Measurements from ENCODE around the gene PPEF2. TPM values are rescaled to one million over a fixed set of nuclear protein-coding genes. Genes with fewer than 3 reads are reported as not detected.

PPEF2 gene
- total and polyA plus RNA-seq, 2 experiments from 2014 or later: not detected

DNA sequence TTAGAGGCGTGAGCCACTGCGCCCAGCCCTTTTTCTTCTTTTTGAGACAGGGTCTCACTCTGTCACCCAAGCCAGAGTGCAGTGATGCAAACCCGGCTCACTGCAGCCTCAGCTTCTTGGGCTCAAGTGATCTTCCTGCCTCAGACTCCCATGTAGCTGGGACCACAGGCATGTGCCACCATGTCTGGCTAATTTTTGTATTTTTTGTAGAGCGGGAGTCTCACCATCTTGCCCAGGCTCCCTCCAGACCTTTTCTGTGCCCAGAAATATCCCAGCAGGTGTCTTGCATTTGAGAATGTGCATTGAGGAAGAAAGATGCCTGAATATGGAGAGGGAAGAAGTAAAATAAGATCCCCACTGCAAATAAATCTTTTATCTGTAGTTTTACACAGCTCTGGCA is 58.7 kb downstream of the PPEF2 start:
- Histone ChIP-seq H3K27ac (peak overlapping the region; percentile 66), H3K9me3 (ENCODE audit: low read depth) (no peaks in the 10 kb centered on the region), H3K4me1 (ENCODE audit: insufficient read depth) (peaks cover 28% of the 10 kb centered on the region), H3K79me2 (ENCODE audit: insufficient read depth) (no peaks in the 10 kb centered on the region), H4K20me1 (ENCODE audit: insufficient read depth) (no peaks in the 10 kb centered on the region), H3K36me3 (ENCODE audit: low read depth) (no peaks in the 10 kb centered on the region), H3K4me3 (peak overlapping the region; percentile 38), H3K9ac (peak overlapping the region; percentile 38), H3K27me3 (replicated peaks; ENCODE audit: insufficient read depth) (no peaks in the 10 kb centered on the region), H3K4me2 (ENCODE audit: unreplicated experiment) (peak overlapping the region; percentile 37), H3K9me2 (ENCODE audit: insufficient read depth) (no peaks in the 10 kb centered on the region), H2AFZ (peak overlapping the region; percentile 43), H3F3A (ENCODE audit: insufficient read depth) (peaks cover 18% of the 10 kb centered on the region)
- in situ Hi-C loops (cut with MboI): no loop called here
- WGBS, 2 experiments (ENCODE audit: low coverage in 1 of 2, low lambda C conversion rate in 2 of 2, missing lambda C conversion rate in 2 of 2): 44 to 71% methylated on average over 4 of the region's 4 CpGs
- TF ChIP-seq EZH2 (IDR thresholded peaks at IDR 0.05; ENCODE audit: insufficient read depth, poor library complexity, severe bottlenecking) (no peak), EZH2phosphoT487 (IDR thresholded peaks at IDR 0.05; ENCODE audit: insufficient read depth, low read depth) (no peak)
- no peak for DNase-seq

DNA sequence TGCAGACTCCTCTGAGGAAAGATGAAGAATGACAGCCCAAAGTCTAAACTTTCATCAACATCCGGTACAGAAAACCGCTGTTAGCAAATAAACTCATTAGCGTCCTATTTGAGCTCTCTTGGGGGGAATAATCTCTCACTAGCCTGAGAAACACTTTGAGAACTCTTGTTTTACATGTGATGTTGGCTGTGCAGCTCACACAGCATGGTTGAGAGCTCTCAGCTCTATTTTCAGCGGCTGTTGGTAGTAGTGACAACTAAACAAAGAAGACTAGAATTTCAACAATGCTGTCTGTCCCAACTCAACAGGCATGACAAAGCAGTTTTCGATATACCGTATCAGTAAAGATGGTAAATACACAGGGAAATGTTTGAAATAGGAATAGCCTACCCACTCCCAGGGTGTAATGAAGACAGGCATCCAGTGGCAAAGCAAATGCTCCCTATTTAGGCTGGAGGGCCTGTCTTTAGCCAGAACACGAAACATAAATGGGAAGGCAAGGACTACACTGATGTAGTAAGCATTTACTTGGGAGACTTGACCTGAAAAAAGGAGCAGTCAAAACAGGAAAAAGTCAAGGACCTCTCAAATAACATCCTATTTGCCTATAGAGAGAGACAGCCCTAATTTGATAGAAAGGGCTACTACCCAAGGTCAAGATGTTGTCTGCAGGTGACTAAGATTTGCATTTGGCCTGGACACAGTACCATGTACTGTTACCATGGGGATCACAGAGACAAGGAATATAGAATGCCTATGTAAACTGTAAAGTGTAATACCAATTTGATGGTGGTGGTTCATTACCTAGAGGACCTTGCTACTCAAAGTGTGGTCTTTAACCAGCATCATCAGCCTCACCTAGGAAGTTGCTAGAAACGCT is 60.4 kb downstream of the PPEF2 start:
- in situ Hi-C loops (cut with MboI): no loop called here
- Histone ChIP-seq H3K4me3 (no peak overlapping the region), H3K27ac (no peak overlapping the region), H3K79me2 (ENCODE audit: insufficient read depth) (no peaks in the 10 kb centered on the region), H4K20me1 (ENCODE audit: insufficient read depth) (no peaks in the 10 kb centered on the region), H3F3A (ENCODE audit: insufficient read depth) (peaks cover 15% of the 10 kb centered on the region), H2AFZ (peak overlapping the region; percentile 5; the same call in 1 of the 2 replicates), H3K36me3 (ENCODE audit: low read depth) (no peaks in the 10 kb centered on the region), H3K27me3 (replicated peaks; ENCODE audit: insufficient read depth) (no peaks in the 10 kb centered on the region), H3K9me3 (ENCODE audit: low read depth) (no peaks in the 10 kb centered on the region), H3K9ac (no peak overlapping the region), H3K4me1 (ENCODE audit: insufficient read depth) (peaks cover 16% of the 10 kb centered on the region), H3K9me2 (ENCODE audit: insufficient read depth) (no peaks in the 10 kb centered on the region), H3K4me2 (ENCODE audit: unreplicated experiment) (no peak overlapping the region)
- WGBS, 2 experiments (ENCODE audit: low coverage in 1 of 2, low lambda C conversion rate in 2 of 2, missing lambda C conversion rate in 2 of 2): 86 to 88% methylated on average over 8 of the region's 8 CpGs
- TF ChIP-seq EZH2phosphoT487 (IDR thresholded peaks at IDR 0.05; ENCODE audit: insufficient read depth, low read depth) (no peak), EZH2 (IDR thresholded peaks at IDR 0.05; ENCODE audit: insufficient read depth, poor library complexity, severe bottlenecking) (no peak)
- DNase-seq: no peak

DNA sequence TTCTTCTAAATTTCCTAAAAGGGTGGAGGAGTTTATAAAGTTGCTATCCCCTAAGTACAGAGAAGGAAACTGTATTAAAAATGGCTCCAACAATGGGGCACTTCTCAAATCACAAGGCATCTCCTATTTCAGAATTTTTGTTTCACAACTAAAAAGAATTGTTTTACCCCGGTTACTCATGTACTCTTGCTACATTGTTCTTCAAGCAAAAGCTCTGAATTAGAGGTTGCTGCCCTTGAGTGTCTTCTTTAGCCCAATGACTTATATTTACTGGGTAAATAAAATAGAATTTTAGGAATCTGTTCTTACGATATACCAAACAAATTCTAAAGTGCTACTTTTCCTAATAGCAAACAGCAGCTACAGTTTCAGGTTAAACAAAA is 67.5 kb downstream of the PPEF2 start:
- no peak overlapping the region for H2AFZ ChIP-seq
- H3K4me3 ChIP-seq: no peak overlapping the region
- no peak for DNase-seq
- H3K9ac ChIP-seq: no peak overlapping the region
- no peaks in the 10 kb centered on the region; the same call in 1 of the 2 replicates for H3K4me1 ChIP-seq (ENCODE audit: insufficient read depth)
- H3K9me3 ChIP-seq (ENCODE audit: low read depth): no peaks in the 10 kb centered on the region
- H3K36me3 ChIP-seq (ENCODE audit: low read depth): no peaks in the 10 kb centered on the region
- H3K27ac ChIP-seq: no peak overlapping the region
- H3K79me2 ChIP-seq (ENCODE audit: insufficient read depth): no peaks in the 10 kb centered on the region
- H3F3A ChIP-seq (ENCODE audit: insufficient read depth): no peaks in the 10 kb centered on the region
- H3K4me2 ChIP-seq (ENCODE audit: unreplicated experiment): no peak overlapping the region
- WGBS, 2 experiments (ENCODE audit: low coverage in 1 of 2, low lambda C conversion rate in 2 of 2, missing lambda C conversion rate in 2 of 2): 68 to 85% methylated on average over 2 of the region's 2 CpGs
- no peaks in the 10 kb centered on the region for H3K9me2 ChIP-seq (ENCODE audit: insufficient read depth)
- in situ Hi-C loops (cut with MboI): no loop called here
- TF ChIP-seq EZH2phosphoT487 (IDR thresholded peaks at IDR 0.05; ENCODE audit: insufficient read depth, low read depth): no peak
- TF ChIP-seq EZH2 (IDR thresholded peaks at IDR 0.05; ENCODE audit: insufficient read depth, poor library complexity, severe bottlenecking): no peak
- H3K27me3 ChIP-seq (replicated peaks; ENCODE audit: insufficient read depth): no peaks in the 10 kb centered on the region
- H4K20me1 ChIP-seq (ENCODE audit: insufficient read depth): no peaks in the 10 kb centered on the region

DNA sequence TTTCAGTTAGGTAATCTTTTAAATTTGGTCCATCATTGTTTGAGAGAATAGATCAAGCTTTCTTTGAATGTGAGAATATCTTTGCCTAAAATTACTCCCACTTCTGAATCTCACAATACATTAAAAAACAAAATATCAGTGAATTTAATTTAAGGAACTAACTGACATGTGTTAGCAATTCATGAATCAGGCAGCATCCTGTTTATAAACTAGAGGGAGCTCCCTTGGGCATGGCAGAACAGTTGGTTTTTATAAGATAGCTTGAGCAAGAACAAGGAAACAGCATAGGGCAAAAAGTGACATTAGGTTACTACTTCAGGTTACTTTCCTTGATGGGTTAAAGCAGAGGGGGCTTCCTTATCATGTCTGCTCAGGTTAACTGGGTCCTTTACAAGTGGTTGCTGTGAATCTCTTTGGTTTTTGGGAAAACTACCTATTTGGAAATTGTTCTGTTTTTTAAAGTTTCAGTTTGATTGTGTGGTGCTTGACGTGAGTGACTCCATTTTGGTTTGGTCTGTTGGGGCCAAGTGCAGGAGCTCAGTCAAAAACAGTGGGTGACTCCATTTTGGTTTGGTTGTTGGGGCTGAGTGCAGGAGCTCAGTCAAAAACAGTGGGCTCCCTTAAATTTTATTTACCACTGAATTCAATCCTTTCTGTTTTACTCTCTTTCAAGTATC is 68.0 kb downstream of the PPEF2 start:
- Histone ChIP-seq H3K36me3 (ENCODE audit: low read depth) (no peaks in the 10 kb centered on the region), H3K27ac (no peak overlapping the region), H4K20me1 (ENCODE audit: insufficient read depth) (no peaks in the 10 kb centered on the region), H3K9me2 (ENCODE audit: insufficient read depth) (no peaks in the 10 kb centered on the region), H3K4me1 (ENCODE audit: insufficient read depth) (no peaks in the 10 kb centered on the region; the same call in 1 of the 2 replicates), H3K9me3 (ENCODE audit: low read depth) (no peaks in the 10 kb centered on the region), H3K27me3 (replicated peaks; ENCODE audit: insufficient read depth) (no peaks in the 10 kb centered on the region), H3K4me2 (ENCODE audit: unreplicated experiment) (no peak overlapping the region), H2AFZ (no peak overlapping the region), H3K4me3 (no peak overlapping the region), H3F3A (ENCODE audit: insufficient read depth) (no peaks in the 10 kb centered on the region), H3K9ac (no peak overlapping the region), H3K79me2 (ENCODE audit: insufficient read depth) (no peaks in the 10 kb centered on the region)
- in situ Hi-C loops (cut with MboI): no loop called here
- TF ChIP-seq EZH2phosphoT487 (IDR thresholded peaks at IDR 0.05; ENCODE audit: insufficient read depth, low read depth) (no peak), EZH2 (IDR thresholded peaks at IDR 0.05; ENCODE audit: insufficient read depth, poor library complexity, severe bottlenecking) (no peak)
- 45 to 53% methylated on average over 1 of the region's 1 CpG for WGBS, 2 experiments (ENCODE audit: low coverage in 1 of 2, low lambda C conversion rate in 2 of 2, missing lambda C conversion rate in 2 of 2)
- no peak for DNase-seq
